Gastroesophageal sphincter (tissue), 3 donors: ENCODE measurements around the gene ABI3BP.

Experiments used
- EP300 ChIP-seq: sonication (generic); formaldehyde crosslinking; IDR thresholded peaks from one replicate; pipeline ENCODE4 v1.6.1; 2017; ENCODE audit warnings: antibody characterized with exemption, mild to moderate bottlenecking
- POLR2A ChIP-seq, 2 donors: fragments of 450-650 bp; IDR thresholded peaks; one replicate each; pipeline ENCODE4 v1.6.1; 2017; ENCODE audit warnings: antibody characterized with exemption in 2 of 2, mild to moderate bottlenecking in 2 of 2, moderate library complexity in 1 of 2
- POLR2AphosphoS5 ChIP-seq: sonication (generic); formaldehyde crosslinking; IDR thresholded peaks from one replicate; pipeline ENCODE4 v1.6.1; 2017; ENCODE audit warnings: antibody characterized with exemption
- TF ChIP-seq, protein P1 (sequence below), 4 experiments: fragments of 200-600 bp in 2 of 4; fragments of 450-650 bp in 2 of 4; sonication (generic) in 1 of 4; IDR thresholded peaks; one replicate each; pipeline ENCODE4 v1.5.1; 2017 to 2019; ENCODE audit warnings: antibody characterized with exemption in 4 of 4, mild to moderate bottlenecking in 2 of 4, moderate library complexity in 2 of 4

DNA sequence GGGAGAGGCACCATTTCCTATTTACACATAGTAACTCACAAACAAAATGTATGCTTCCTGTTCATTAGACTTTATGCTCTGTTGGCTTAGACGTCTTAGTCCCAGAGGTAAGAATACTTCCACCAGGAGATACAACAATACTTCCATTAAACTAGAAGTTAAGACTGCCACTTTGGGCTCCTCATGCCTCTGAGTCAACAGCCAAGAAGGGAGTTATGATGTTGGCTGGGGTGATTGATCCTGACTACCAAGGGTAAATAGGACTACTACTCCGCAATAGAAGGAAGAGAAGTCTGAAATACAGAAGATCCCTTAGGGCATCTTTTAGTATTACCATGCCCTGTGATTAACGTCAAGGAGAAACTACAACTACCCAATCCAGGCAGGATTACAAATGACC lies 43.5 kb upstream of the ABI3BP start:
- TF ChIP-seq, protein P1, sequence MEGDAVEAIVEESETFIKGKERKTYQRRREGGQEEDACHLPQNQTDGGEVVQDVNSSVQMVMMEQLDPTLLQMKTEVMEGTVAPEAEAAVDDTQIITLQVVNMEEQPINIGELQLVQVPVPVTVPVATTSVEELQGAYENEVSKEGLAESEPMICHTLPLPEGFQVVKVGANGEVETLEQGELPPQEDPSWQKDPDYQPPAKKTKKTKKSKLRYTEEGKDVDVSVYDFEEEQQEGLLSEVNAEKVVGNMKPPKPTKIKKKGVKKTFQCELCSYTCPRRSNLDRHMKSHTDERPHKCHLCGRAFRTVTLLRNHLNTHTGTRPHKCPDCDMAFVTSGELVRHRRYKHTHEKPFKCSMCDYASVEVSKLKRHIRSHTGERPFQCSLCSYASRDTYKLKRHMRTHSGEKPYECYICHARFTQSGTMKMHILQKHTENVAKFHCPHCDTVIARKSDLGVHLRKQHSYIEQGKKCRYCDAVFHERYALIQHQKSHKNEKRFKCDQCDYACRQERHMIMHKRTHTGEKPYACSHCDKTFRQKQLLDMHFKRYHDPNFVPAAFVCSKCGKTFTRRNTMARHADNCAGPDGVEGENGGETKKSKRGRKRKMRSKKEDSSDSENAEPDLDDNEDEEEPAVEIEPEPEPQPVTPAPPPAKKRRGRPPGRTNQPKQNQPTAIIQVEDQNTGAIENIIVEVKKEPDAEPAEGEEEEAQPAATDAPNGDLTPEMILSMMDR (IDR thresholded peaks at IDR 0.05) = no peak
- TF ChIP-seq POLR2A (IDR thresholded peaks at IDR 0.05) (no peak), POLR2AphosphoS5 (no peak), EP300 (no peak)
